Activated T-cell treated with anti-CD3 and anti-CD28 coated beads, Interleukin-2, amount 50 U/mL, for 4 hours (primary cell): ENCODE results near the gene BYSL. TPM values are rescaled to one million over a fixed set of nuclear protein-coding genes. Genes with fewer than 3 reads are reported as not detected.

Source experiments
- ATAC-seq, 2 donors: fragments of 200-7000 bp; cut with Tn5 transposase; one replicate each; pipeline ENCODE4 v1.10.0; 2021
- DNase-seq: peaks from one replicate; pipeline ENCODE4 v3.0.0-alpha.2; 2020
- H3K27me3 Mint-ChIP-seq: one replicate; pipeline ENCODE4 v1.8.0; 2021; ENCODE audit warnings: low read depth, mixed read lengths
- H3K36me3 Mint-ChIP-seq: one replicate; pipeline ENCODE4 v1.8.0; 2022; ENCODE audit warnings: mixed read lengths; ENCODE audit not compliant: insufficient read depth
- H3K4me1 Mint-ChIP-seq: one replicate; pipeline ENCODE4 v1.8.0; 2021; ENCODE audit warnings: low read depth, mixed read lengths
- H3K4me3 Mint-ChIP-seq: one replicate; pipeline ENCODE4 v1.8.0; 2021; ENCODE audit warnings: mild to moderate bottlenecking, moderate library complexity, mixed read lengths
- H3K9me3 Mint-ChIP-seq: one replicate; pipeline ENCODE4 v1.8.0; 2021; ENCODE audit warnings: mixed read lengths
- total RNA-seq, 3 donors: library from RNA; stranded (reverse); gene quantifications; one replicate each; pipeline ENCODE4 v1.2.1, GENCODE V29; 2021

Gene BYSL
- total RNA-seq, 3 donors from 2014 or later, result 128 to 140 (median 139) TPM

GRCh38 chr6:41895300-41896233 lies 25.7 kb upstream of the BYSL start, which contains the start of gene USP49:
Gene USP49 (minus strand): TSS chr6:41895375. CDS start chr6:41806983, 88,392 bp downstream.
- peak; percentile 96 to 98 for ATAC-seq
- Mint-ChIP-seq H3K27me3 (no peaks in the 10 kb centered on the region), H3K4me3 (no peak within 1 kb of the TSS), H3K9me3 (no peaks in the 10 kb centered on the region), H3K4me1 (peaks cover 9% of the 10 kb centered on the region), H3K36me3 (no peaks in the 10 kb centered on the region)
- DNase-seq, result peak; percentile 89

- ATAC-seq (no peak), DNase-seq (no peak)
- Mint-ChIP-seq H3K27me3 (no peaks in the 10 kb centered on the region), H3K9me3 (no peaks in the 10 kb centered on the region), H3K4me3 (no peak overlapping the region), H3K36me3 (no peaks in the 10 kb centered on the region), H3K4me1 (peaks cover 9% of the 10 kb centered on the region)
Observed at GRCh38 chr6:41896281-41896680, 25.0 kb upstream of the BYSL start.

GRCh38 chr6:41900861-41901260 lies 20.4 kb upstream of the BYSL start:
- no peak for DNase-seq
- Mint-ChIP-seq H3K9me3 (no peaks in the 10 kb centered on the region), H3K4me3 (no peak overlapping the region), H3K36me3 (peaks cover 4% of the 10 kb centered on the region), H3K4me1 (peaks cover 20% of the 10 kb centered on the region), H3K27me3 (no peaks in the 10 kb centered on the region)
- no peak for ATAC-seq

- Mint-ChIP-seq H3K36me3 (peaks cover 10% of the 10 kb centered on the region), H3K4me1 (peaks cover 14% of the 10 kb centered on the region), H3K4me3 (no peak overlapping the region), H3K9me3 (no peaks in the 10 kb centered on the region), H3K27me3 (no peaks in the 10 kb centered on the region)
- DNase-seq, result peak; percentile 56
- peak; percentile 59 to 77 for ATAC-seq
Observed at GRCh38 chr6:41901882-41902519, 19.3 kb upstream of the BYSL start.

GRCh38 chr6:41909727-41910126 lies 11.6 kb upstream of the BYSL start:
- Mint-ChIP-seq H3K36me3 (peaks cover 41% of the 10 kb centered on the region), H3K9me3 (no peaks in the 10 kb centered on the region), H3K4me3 (no peak overlapping the region), H3K27me3 (no peaks in the 10 kb centered on the region), H3K4me1 (peaks cover 8% of the 10 kb centered on the region)
- ATAC-seq (no peak), DNase-seq (no peak)

- H3K36me3 Mint-ChIP-seq, result peaks cover 22% of the 10 kb centered on the region
- no peaks in the 10 kb centered on the region for H3K27me3 Mint-ChIP-seq
- H3K4me1 Mint-ChIP-seq, result peaks cover 10% of the 10 kb centered on the region
- ATAC-seq (no peak), DNase-seq (no peak)
- no peaks in the 10 kb centered on the region for H3K9me3 Mint-ChIP-seq
- H3K4me3 Mint-ChIP-seq, result no peak overlapping the region
Observed at GRCh38 chr6:41914343-41914742, 7.0 kb upstream of the BYSL start.

- Mint-ChIP-seq H3K4me3 (no peak overlapping the region), H3K27me3 (no peaks in the 10 kb centered on the region), H3K9me3 (no peaks in the 10 kb centered on the region), H3K36me3 (peaks cover 22% of the 10 kb centered on the region), H3K4me1 (peaks cover 12% of the 10 kb centered on the region)
- ATAC-seq, result no peak
- DNase-seq, result no peak
Observed at GRCh38 chr6:41914869-41915530, 6.3 kb upstream of the BYSL start.

GRCh38 chr6:41917528-41917927 lies 3.8 kb upstream of the BYSL start:
- H3K4me3 Mint-ChIP-seq, result no peak overlapping the region
- ATAC-seq (peak in 1 of 2 donors; percentile 16), DNase-seq (no peak)
- peaks cover 19% of the 10 kb centered on the region for H3K36me3 Mint-ChIP-seq
- H3K27me3 Mint-ChIP-seq, result no peaks in the 10 kb centered on the region
- H3K4me1 Mint-ChIP-seq, result peaks cover 23% of the 10 kb centered on the region
- H3K9me3 Mint-ChIP-seq, result no peaks in the 10 kb centered on the region

GRCh38 chr6:41921712-41921998 lies 356 bp downstream of the BYSL start:
- Mint-ChIP-seq H3K36me3 (peaks cover 26% of the 10 kb centered on the region), H3K9me3 (no peaks in the 10 kb centered on the region), H3K4me1 (peaks cover 44% of the 10 kb centered on the region), H3K27me3 (no peaks in the 10 kb centered on the region), H3K4me3 (peak overlapping the region; percentile 95)
- ATAC-seq, result peak; percentile 21 to 29
- DNase-seq, result no peak

- Mint-ChIP-seq H3K4me3 (peak overlapping the region; percentile 95), H3K4me1 (peaks cover 44% of the 10 kb centered on the region), H3K9me3 (no peaks in the 10 kb centered on the region), H3K27me3 (no peaks in the 10 kb centered on the region), H3K36me3 (peaks cover 26% of the 10 kb centered on the region)
- no peak for ATAC-seq
- no peak for DNase-seq
Observed at GRCh38 chr6:41922154-41922553, 855 bp downstream of the BYSL start.

GRCh38 chr6:41927253-41927652 lies 6.0 kb downstream of the BYSL start:
- H3K4me3 Mint-ChIP-seq, result no peak overlapping the region
- H3K36me3 Mint-ChIP-seq, result peaks cover 56% of the 10 kb centered on the region
- no peak for DNase-seq
- no peaks in the 10 kb centered on the region for H3K9me3 Mint-ChIP-seq
- ATAC-seq, result no peak
- H3K27me3 Mint-ChIP-seq, result no peaks in the 10 kb centered on the region
- peaks cover 40% of the 10 kb centered on the region for H3K4me1 Mint-ChIP-seq

GRCh38 chr6:41929924-41930323 lies 8.6 kb downstream of the BYSL start:
- DNase-seq (no peak), ATAC-seq (no peak)
- no peaks in the 10 kb centered on the region for H3K9me3 Mint-ChIP-seq
- peaks cover 29% of the 10 kb centered on the region for H3K4me1 Mint-ChIP-seq
- no peak overlapping the region for H3K4me3 Mint-ChIP-seq
- no peaks in the 10 kb centered on the region for H3K27me3 Mint-ChIP-seq
- peaks cover 50% of the 10 kb centered on the region for H3K36me3 Mint-ChIP-seq

- ATAC-seq (no peak), DNase-seq (no peak)
- Mint-ChIP-seq H3K9me3 (no peaks in the 10 kb centered on the region), H3K4me3 (no peak overlapping the region), H3K36me3 (peaks cover 51% of the 10 kb centered on the region), H3K27me3 (no peaks in the 10 kb centered on the region), H3K4me1 (peaks cover 42% of the 10 kb centered on the region)
Observed at GRCh38 chr6:41931792-41932191, 10.5 kb downstream of the BYSL start.

GRCh38 chr6:41932378-41932777 lies 11.1 kb downstream of the BYSL start:
- no peaks in the 10 kb centered on the region for H3K9me3 Mint-ChIP-seq
- no peak overlapping the region for H3K4me3 Mint-ChIP-seq
- ATAC-seq, result no peak
- H3K27me3 Mint-ChIP-seq, result no peaks in the 10 kb centered on the region
- H3K4me1 Mint-ChIP-seq, result peaks cover 48% of the 10 kb centered on the region
- peaks cover 51% of the 10 kb centered on the region for H3K36me3 Mint-ChIP-seq
- DNase-seq, result no peak
